EL (cell line): Measurements from ENCODE around the gene WDR33.

Source experiments
- DNase-seq: peaks from one replicate; pipeline ENCODE4 v3.0.0-alpha.2; 2016

The WDR33 gene

DNA sequence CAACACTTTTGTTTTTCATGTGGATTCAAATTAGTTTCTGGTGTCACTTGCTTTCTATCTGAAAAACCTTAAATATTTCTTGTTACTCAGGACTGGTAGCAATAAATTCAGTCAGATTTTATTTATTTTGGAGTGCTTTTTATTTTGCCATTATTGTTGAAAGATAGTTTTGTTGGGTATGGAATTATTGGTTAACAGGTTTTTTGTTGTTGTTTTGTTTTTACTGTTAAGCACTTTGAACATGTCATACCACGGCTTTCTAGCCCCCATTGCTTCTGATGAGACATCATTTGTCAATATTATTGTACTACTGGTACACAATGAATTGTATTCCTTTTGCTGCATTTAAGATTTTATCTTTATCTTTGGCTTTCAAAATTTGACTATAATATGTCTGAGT is 122.6 kb downstream of the WDR33 start:
- DNase-seq: no peak

DNA sequence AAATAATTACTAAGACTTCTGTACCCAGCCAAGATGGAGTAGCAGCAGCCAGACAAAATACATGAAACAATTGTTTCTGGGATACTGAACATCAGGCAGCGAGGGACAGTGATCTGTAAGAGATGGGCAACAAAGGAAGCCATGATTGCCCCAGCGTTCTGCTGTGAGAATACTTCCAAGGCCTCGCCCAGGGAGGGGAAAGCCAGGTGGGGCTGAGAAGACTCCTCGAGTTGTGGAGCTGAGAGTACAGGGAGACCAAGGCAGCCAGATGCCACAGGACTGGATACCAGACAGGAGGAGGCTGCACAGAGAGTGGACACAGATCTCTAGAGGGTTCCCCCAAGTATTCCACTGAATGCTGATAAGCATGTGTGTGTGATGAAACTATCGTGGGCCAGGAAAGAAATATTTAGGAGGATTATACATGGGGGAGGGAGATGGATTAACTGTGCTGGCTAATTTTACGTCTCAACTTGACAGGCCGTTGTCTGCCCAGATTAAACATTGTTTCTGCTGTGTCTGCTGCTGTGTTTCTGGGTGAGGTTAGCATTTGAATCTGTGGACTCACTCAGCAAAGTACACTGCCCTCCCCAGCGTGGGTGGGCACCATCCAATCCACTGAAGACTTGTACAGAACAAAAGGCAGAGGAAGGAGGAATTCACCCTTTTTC is 125.4 kb downstream of the WDR33 start:
- no peak for DNase-seq

DNA sequence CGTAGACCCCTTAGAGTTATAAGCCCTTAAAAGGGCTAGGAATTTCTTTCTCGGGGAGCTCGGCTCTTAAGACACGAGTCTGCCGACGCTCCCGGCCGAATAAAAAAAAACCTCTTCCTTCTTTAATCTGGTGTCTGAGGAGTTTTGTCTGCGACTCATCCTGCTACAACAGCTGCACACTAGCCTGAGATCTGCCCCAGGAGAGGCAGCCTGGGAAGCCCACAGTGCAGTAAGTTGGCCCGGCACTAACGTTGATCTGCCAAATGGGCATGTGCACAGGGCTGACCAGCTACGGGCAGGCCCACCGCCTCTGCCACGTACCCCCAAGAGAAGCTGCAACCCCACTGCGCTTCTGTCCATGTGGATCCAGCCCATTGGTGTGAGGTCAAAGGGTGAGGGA is 127.2 kb downstream of the WDR33 start:
- DNase-seq: peak; percentile 41

DNA sequence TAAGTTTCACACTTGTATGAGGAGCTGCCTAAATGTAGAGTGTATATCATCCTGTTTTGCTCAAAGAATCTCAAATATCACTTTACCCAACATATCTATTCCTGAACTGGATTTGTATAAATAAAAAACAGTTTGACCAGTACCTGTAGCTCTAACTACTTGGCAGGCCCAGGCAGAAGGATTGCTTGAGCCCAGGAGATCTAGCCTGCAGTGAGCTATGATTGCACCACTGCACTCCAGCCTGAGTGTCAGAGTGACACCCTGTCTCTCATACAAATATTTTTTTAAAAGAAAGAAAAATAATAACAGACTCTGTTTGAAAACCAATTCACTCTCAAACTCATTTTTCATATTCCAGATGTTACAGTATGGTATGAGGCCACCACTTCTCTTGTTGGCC is 127.9 kb downstream of the WDR33 start:
- DNase-seq: no peak

DNA sequence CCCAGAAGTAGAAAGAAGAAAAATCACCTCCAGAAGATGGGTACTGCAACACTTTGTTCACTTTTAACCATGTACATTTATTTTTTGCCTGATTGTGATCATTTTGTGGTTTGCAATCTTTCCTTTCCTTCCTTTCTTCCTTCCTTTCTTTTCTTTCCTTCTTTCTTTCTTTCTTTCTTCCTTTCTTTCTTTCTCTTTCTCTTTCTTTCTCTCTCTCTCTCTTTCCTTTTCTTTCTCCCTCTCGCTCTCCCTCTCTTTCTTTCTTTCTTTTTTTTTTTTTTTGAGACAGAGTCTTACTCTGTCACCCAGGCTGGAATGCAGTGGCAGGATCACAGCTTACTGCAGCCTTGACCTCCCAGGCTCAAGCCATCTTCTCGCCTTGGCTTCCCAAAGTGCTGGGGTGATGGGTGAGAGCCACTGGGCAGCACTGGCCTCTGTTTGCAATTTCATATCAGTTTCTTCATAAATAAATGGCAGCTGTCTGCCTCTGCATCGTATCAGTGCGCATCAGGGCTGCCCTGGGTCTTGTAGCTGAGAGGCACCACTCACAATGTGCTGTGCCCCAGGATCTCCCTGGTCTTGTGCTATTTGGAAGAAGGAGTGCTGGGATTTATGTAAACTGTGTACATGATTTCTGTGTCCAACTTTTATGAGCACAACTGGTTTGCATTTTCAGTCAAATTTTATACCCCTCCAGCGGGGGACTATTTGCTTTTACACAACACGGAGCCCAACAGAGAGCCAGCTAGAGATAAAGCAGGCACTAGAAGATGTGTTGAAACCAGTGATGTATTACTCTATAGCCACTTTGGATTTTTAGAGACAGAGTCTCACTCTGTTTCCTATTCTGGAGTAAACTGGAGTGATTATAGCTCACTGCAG is 128.8 kb downstream of the WDR33 start:
- no peak for DNase-seq

DNA sequence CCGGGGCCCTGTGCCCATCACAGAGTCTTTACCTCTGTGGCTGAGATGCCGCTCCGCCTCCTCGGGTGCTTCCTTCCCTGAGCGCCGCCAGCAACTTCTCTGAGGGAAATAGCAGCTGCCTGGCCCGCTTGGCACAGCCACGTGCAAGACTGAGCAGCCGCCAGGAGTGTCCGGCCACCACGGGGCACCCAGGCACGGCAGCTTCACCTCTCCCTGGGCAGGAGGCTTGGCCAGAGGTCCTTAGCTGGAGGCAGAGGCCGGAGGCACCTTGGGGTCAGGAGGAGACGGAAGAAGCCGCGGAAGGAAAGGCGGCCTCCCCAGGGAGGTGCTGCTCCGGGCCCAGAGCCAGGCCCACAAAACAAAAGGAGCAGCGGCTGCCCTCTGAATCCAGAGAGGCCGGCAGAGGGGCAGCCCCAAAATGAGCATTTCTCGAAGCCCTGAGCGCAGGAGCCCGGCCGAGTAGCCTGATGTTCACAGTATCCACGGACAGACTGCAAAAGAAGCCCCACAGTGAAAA is 129.6 kb downstream of the WDR33 start:
- DNase-seq: no peak

DNA sequence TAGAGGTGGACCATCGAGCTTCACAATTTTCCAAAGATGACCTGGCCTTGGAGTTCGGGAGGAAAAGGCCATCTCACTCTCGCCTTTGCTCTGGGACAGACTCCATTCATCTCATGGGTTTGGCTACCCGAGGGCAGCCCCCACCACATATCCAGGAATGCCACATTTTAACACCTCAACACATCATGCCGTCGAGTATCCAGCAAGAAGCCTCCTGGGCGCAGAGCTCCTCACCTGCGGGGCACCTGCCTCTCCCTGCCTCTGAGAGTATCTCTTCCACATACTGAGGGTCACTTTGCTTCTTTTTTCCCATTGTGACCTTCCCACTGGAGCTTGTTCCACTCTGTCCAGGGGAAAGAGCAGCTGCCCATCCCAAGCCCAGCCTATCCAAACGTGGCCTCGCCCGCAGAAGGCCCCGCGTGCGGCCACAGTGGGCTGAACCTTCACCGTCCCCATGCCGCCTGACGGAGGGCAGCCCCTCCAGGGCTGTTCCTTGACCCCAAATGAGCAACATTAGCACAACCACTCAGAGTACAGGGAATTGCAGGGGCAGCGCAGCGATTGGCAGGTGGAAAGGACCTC is 130.2 kb downstream of the WDR33 start:
- no peak for DNase-seq

DNA sequence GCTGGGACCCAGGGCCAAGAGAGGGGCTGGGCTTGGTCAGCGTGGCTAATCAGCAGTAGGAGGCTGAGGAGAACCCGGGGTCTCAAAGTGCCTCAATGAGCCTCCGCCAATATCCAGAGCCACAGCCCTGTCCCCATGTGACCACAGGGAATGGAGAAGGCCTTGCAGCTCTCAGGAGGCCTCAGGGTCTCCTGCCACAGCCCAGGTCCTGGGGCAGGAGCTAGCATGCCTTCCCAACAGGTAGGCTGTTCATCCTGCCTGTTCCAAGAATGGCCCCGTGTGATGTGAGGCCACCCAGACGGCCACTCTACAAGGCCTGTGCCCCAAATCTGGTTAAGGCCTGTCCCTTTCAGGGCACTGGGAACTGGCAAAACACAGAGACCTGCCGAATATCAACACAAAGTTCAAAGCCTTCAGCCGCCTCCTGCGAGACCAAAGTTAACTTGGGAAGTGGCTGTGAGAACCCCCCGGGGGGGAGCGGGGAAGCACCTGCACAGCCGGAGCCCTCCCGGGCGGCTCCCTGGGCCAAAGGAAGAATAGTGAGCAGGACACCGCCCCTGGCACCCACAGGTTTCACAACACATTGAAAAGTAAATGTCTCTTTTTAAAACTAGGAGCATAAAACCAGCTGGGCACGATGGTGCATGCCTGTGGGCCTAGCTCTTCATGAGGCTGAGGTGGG is 131.2 kb downstream of the WDR33 start:
- DNase-seq: no peak

DNA sequence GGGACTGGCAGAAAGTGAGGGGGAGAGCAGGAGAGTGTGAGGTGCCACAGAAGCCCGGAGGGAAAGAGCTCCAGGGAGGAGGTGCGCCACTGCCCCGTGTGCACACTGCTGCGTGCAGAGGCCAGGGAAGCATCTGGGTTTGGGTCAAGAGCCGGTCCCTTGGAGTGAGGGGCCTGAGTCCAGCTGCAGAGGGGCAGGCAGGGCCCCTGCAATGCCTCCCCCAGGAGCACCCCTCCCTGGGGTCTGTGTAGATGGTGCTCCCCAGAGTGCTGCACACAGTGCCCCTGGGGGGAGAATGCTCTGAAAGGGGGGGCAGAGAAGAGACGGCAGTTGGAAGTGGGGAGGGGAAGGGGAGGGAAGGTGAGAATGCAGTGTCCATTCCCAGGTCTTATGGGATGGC is 132.0 kb downstream of the WDR33 start:
- DNase-seq: no peak

DNA sequence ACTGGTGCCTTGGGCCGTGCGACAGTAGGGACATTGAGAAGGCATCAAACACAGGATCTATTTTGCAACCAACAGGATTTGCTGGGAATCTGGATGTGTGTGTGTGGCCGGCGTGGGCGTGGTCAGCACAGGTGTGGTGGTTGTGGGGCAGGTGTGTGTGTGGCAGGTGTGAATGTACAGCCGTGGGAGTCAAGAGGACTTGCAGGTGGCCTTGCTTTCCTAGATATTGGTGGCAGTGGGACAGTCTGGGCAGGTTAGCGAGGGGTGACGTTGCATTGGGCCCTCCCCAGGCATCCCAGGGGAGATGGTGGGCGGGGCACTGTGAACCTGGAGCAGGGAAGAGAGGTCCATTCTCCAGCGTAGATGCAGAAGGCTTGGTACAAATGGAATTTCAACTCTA is 132.4 kb downstream of the WDR33 start:
- DNase-seq: no peak

DNA sequence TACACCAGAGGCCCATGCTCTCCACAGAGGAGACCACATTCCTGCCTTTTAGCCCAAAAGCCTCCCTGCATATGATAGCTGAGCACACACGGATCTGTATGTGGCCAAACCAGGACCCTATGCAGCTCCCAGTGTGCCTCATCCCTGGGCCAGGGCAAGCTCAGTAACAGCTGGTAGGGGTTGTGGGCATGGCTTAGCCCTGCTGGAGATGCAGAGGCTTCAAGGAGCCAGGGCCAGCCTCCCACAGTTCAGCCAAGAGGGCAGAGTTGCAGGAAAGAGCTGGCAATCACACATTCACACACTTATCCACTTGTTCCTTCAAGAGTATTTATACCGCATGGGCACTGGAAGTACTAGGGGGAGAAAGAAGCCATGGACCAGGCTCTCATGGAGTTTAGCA is 134.1 kb downstream of the WDR33 start:
- DNase-seq: no peak

DNA sequence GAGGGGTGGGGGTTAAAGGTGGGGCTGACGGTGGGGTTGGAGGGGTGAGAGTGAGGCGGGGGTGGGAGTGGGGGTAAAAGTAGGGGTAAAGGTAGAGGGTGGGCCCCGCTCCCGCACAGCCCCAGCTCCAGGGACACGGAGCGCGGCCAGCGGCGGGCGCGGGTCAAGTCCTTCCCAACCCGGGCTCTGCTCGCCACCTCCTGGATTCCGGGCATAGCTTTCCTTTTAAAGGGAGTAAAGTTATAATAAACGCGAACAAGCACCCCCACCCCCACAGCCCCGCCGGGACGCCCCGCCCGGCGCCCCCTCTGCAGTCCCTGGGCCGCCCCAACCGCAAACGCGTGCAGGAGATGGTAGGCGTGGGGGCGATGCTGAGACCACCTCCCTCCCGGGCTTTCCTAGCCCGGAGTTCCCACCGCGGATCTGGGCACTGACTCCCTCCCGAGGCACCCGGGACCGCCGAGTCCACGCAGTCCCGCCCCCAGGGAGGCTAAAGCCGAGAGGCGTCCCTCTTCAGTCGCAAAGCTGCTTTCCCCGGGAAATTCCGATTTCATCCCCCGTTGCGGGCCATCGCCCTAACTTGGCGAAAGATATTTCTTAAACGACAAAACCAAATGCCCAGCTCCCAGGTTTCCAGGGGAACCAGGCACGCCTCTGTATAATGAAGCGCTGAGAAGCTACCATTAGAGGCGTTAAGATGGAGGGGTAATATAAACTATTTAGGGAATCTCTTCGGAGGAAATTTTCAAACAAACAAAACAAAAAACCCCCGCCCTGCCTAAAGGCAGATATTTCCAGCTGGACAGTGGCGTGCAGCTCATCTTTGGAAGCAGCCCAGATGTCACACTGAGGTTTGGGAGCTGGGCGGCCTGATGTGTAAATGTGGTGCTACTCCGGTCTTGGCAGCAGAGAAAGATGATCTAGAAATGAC is 135.4 kb downstream of the WDR33 start, which contains the start of gene LIMS2:
LIMS2 (minus strand) TSS at position 200 of the 931 bp plus-strand sequence. CDS start 506 bp downstream, outside the sequence.
- peak; percentile 68 for DNase-seq

DNA sequence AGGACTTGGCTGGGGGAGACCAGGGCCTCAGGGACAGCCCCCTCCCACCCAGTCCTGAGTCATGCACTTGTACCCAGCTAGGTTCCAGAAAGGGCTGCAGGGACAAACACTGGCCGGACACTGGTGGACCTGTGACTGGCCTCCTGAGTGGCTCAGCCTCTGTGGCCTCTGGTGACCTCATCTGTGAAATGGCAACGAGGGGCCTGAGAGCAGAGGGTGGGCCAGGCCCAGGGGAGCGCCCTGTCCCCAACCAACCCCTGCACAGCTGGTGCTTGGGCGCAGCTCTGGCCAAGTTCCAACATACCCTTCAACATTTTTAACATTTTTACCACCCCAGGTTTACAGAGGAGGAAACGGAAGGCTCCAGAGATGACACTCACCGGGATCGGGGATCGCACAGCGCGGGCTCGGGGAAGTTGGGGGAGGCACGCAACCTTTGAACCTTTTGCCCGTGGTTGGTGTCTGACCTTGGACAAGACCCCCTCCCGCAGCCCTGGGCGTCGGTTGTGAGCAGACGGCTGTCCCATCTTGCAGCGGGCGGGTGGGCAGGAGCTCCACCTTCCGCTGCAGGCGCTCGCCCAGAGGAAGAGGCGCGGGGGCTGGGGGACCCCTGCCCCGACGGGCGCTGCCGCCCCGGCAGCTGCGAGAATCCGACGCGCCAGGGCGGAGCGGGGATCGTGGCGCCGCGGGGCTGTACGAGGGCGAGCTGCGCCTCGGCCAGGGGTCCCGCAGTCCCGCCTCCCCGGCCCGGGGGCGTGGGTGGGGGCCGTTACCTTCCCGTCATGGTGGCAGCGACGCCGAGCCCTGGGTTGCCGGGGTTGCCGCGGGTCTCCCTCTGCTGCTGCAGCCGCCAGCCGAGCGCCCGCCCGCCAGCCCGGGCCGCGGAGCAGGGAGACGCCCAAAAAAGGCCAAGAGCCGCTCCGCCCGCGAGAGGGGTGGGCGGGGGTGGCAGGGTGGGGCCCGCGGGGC is 136.4 kb downstream of the WDR33 start:
- peak; percentile 40 for DNase-seq

DNA sequence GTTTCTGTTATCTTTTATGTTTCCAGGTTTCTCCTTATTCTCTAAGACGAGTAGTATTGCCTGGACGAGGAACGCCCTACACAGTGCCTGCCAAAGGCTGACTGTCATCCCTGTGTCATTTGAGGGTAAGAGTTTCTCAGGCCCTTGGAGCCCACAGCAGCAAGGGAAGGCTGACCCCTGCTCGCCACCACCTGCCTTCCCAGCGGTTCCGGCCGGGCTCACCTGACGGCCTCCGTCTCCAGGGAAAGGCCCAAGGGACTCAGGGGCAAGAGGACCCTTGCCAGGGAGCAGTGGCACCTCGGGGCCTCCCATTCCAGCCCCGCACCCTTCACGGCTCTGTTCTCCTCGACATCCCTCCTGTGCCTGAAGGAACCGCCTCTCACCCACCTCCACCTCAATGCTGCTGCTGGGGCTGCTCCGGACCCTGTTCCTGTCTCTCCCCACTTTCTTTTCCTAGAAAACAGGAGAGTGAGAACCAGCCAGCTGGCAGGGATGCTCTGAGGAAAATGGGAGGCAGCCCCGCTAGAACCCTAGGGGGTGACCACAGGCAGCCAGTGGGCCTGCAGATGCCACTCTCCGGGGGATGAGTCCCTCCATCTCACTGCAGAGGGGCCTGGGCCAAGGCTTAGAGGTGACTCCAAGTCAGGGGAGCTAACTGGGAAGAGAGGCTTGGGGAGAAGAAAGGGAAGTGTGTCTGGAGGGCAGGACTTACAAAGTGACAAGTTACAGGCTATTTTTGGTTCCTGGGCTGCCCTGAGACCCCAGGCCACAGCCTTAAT is 137.5 kb downstream of the WDR33 start:
- DNase-seq: no peak

DNA sequence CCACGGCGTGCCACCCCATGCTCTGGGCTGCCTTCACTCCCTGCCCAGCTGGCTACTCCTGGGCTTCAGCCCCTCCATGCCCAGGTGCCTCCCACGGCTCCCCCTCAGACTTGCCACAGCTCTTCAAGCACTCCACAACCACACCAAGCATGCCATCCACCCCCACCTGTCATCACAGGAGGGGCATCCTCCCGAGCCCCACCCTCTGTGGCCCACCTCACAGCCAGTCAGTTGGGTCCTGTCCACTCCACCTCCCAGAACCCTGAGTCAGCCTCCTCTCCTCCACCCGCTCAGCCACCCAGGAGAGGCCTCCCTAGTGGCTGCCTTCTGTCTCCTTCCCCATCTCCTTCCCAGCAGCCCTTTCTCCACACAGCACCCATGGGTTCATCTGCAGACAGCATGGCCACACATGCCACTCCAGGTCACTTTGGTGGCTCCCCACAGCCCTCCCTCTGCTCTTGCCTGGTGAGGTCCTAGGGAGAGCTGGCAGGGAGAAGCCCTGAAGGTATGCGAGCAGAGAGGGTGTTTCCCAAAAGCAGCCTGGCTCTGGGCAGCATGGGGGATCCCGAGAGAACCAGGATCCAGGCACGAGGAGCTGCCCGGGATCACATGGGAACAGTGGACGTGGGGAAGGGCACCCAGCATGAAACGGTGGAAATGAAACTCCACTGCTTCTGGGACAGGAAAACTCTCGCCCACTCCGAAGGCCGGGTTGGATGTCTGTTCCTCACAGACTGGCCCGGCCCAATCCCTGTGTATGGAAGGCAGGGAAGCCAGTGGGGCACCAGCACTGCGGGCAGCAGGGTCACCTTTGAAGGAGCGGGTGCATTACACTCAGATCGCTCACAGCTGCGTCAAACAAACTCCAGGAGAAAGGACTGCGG is 138.4 kb downstream of the WDR33 start:
- no peak for DNase-seq

DNA sequence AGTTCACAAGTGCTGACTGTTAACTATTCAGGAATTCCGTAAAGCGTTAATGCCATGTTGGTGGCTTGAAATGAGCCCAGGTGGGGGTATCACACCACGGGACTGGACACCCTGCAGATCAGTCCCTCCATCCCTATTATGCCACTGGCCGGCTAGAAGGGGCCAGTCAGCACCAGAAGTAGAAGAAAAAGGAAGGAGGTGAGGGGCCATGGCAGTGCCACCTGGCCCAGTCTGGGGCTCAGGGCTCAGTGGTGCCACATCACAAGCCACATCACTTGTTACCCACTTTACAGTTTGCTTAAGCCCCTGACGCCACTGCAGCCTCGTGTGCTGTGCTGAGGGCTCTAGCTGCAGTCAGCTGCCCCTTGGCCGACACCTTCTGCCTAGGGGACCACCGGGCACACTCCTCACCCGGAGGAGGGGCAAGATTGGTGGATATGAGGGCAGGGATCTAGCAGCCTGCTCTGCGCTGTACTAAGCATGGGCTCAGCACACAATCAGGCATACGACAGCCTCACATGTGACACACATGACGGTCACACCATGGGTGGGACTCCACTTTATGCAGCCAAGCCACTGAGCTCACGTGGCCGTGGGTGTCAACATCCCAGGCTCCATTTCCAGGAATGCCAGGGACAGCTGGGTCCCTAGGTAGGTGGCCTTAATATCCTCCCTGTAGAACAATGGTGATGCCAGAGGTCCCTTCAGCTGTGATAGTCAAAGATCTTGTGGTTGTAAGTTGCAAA is 139.2 kb downstream of the WDR33 start:
- DNase-seq: no peak

DNA sequence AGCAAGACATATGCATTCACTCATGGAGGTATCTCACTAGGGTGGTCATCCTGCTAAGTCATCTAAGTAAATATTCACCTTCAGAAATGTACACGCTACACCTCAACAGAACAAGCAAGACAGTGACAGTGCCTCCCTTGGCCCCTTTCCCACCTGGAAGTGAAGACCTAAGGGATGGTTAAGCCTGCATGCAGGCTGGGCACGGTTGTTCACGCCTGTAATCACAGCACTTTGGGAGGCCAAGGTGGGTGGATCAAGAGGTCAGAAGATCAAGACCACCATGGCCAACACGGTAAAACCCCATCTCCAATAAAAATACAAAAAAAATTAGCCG is 140.0 kb downstream of the WDR33 start:
- no peak for DNase-seq
